ENCODE results near the gene MAGIX. TPM values are rescaled to one million over a fixed set of nuclear protein-coding genes. Genes with fewer than 3 reads are reported as not detected.
"Not testable (repeated sequence)": the region's sequence is repeated elsewhere in the genome, so short reads cannot be mapped to it uniquely, and the experiment has no call there.

The MAGIX gene
- total RNA-seq, 1 donor: 1.8 TPM

- DNase-seq (ENCODE audit: insufficient read length, low spot score, missing footprints): no peak
- Histone ChIP-seq H3K9me3 (ENCODE audit: low read depth, low read length) (no peaks in the 10 kb centered on the region), H3K27ac (ENCODE audit: low read depth, low read length) (no peak overlapping the region), H3K4me1 (ENCODE audit: insufficient read depth, low read length) (no peaks in the 10 kb centered on the region), H3K4me3 (ENCODE audit: insufficient read depth, low read length) (no peak overlapping the region), H3K4me2 (ENCODE audit: insufficient read depth, low read length) (no peak overlapping the region), H3K79me2 (ENCODE audit: insufficient read depth, low read length) (no peaks in the 10 kb centered on the region), H3K27me3 (ENCODE audit: insufficient read depth, low read length) (no peaks in the 10 kb centered on the region), H2AFZ (ENCODE audit: low read length) (no peak overlapping the region), H4K20me1 (ENCODE audit: insufficient read depth, low read length) (no peaks in the 10 kb centered on the region), H3K36me3 (ENCODE audit: insufficient read depth, low read length) (no peaks in the 10 kb centered on the region)
- TF ChIP-seq CTCF (IDR thresholded peaks at IDR 0.05; ENCODE audit: extremely low read depth, low read depth, low read length): no peak
These were observed 28.8 kb upstream of the MAGIX start for GRCh38 chrX:49133759-49134158.

GRCh38 chrX:49137492-49137891 is 25.1 kb upstream of the MAGIX start:
- H3K36me3 ChIP-seq (ENCODE audit: insufficient read depth, low read length): no peaks in the 10 kb centered on the region
- H2AFZ ChIP-seq (ENCODE audit: low read length): no peak overlapping the region
- DNase-seq (ENCODE audit: insufficient read length, low spot score, missing footprints): no peak
- H4K20me1 ChIP-seq (ENCODE audit: insufficient read depth, low read length): no peaks in the 10 kb centered on the region
- no peak for TF ChIP-seq CTCF (IDR thresholded peaks at IDR 0.05; ENCODE audit: extremely low read depth, low read depth, low read length)
- H3K9me3 ChIP-seq (ENCODE audit: low read depth, low read length): peaks cover 8% of the 10 kb centered on the region
- H3K4me1 ChIP-seq (ENCODE audit: insufficient read depth, low read length): no peaks in the 10 kb centered on the region
- H3K27me3 ChIP-seq (ENCODE audit: insufficient read depth, low read length): no peaks in the 10 kb centered on the region
- no peak overlapping the region for H3K27ac ChIP-seq (ENCODE audit: low read depth, low read length)
- H3K4me3 ChIP-seq (ENCODE audit: insufficient read depth, low read length): no peak overlapping the region
- no peak overlapping the region for H3K4me2 ChIP-seq (ENCODE audit: insufficient read depth, low read length)
- no peaks in the 10 kb centered on the region for H3K79me2 ChIP-seq (ENCODE audit: insufficient read depth, low read length)

DNA sequence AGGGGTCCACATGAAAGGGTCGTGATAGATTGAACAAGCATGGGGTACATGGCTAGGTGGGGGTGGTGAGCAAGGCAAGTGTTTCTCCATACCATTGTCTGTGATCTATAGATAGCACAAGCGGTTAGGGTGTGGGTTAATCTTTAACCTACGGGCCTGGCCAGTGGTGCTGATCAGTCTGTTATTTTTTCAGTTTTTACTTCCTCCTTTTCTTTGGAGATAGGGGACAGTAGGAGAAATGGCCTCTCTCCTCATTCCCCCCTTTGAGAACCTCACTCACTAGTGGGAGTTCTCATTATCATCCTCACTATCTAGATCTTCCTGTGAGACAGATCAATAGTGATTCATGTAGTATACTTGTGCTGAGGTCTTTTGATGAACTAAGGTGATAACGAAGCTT is 22.8 kb upstream of the MAGIX start:
- no peak for TF ChIP-seq CTCF (IDR thresholded peaks at IDR 0.05; ENCODE audit: extremely low read depth, low read depth, low read length)
- no peaks in the 10 kb centered on the region for H4K20me1 ChIP-seq (ENCODE audit: insufficient read depth, low read length)
- H2AFZ ChIP-seq (ENCODE audit: low read length): no peak overlapping the region
- H3K9me3 ChIP-seq (ENCODE audit: low read depth, low read length): peaks cover 8% of the 10 kb centered on the region
- H3K4me3 ChIP-seq (ENCODE audit: insufficient read depth, low read length): no peak overlapping the region
- H3K4me1 ChIP-seq (ENCODE audit: insufficient read depth, low read length): no peaks in the 10 kb centered on the region
- no peak overlapping the region for H3K27ac ChIP-seq (ENCODE audit: low read depth, low read length)
- no peak overlapping the region for H3K4me2 ChIP-seq (ENCODE audit: insufficient read depth, low read length)
- no peaks in the 10 kb centered on the region for H3K36me3 ChIP-seq (ENCODE audit: insufficient read depth, low read length)
- no peaks in the 10 kb centered on the region for H3K27me3 ChIP-seq (ENCODE audit: insufficient read depth, low read length)
- no peak for DNase-seq (ENCODE audit: insufficient read length, low spot score, missing footprints)
- no peaks in the 10 kb centered on the region for H3K79me2 ChIP-seq (ENCODE audit: insufficient read depth, low read length)

GRCh38 chrX:49142264-49142663 is 20.3 kb upstream of the MAGIX start:
- not testable (repeated sequence) for H3K27me3 ChIP-seq (ENCODE audit: insufficient read depth, low read length); H3K79me2 ChIP-seq (ENCODE audit: insufficient read depth, low read length); DNase-seq (ENCODE audit: insufficient read length, low spot score, missing footprints); H3K27ac ChIP-seq (ENCODE audit: low read depth, low read length); H3K9me3 ChIP-seq (ENCODE audit: low read depth, low read length); H2AFZ ChIP-seq (ENCODE audit: low read length); H3K36me3 ChIP-seq (ENCODE audit: insufficient read depth, low read length); H3K4me1 ChIP-seq (ENCODE audit: insufficient read depth, low read length); H3K4me3 ChIP-seq (ENCODE audit: insufficient read depth, low read length); H3K4me2 ChIP-seq (ENCODE audit: insufficient read depth, low read length); H4K20me1 ChIP-seq (ENCODE audit: insufficient read depth, low read length)
- TF ChIP-seq CTCF (IDR thresholded peaks at IDR 0.05; ENCODE audit: extremely low read depth, low read depth, low read length): peak; percentile 42

DNA sequence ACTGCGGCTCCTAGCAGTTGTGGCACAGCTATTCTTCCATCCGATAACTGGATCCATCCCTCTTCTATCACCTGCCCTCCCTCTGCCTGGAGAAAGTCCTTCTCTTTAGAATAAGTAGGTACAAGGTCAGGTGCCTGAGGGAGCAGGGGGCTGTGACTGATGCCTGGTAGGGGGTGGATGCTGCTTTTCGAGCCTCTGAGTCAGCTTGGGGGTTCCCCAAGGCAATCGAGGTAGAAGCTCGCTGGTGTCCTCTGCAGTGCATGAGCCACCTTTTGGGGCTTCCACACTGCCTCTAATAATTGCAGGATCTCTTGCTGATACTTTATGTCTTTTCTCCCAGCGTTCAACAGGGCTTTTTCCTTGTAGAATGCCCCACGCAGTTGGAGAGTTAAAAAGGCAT is 19.4 kb upstream of the MAGIX start:
- H3K4me3 ChIP-seq (ENCODE audit: insufficient read depth, low read length); H4K20me1 ChIP-seq (ENCODE audit: insufficient read depth, low read length); DNase-seq (ENCODE audit: insufficient read length, low spot score, missing footprints); H3K4me1 ChIP-seq (ENCODE audit: insufficient read depth, low read length); H2AFZ ChIP-seq (ENCODE audit: low read length); H3K27ac ChIP-seq (ENCODE audit: low read depth, low read length); H3K79me2 ChIP-seq (ENCODE audit: insufficient read depth, low read length); H3K9me3 ChIP-seq (ENCODE audit: low read depth, low read length); H3K4me2 ChIP-seq (ENCODE audit: insufficient read depth, low read length); H3K27me3 ChIP-seq (ENCODE audit: insufficient read depth, low read length); H3K36me3 ChIP-seq (ENCODE audit: insufficient read depth, low read length): not testable (repeated sequence)
